ENCODE results near the gene BBS12. TPM values are rescaled to one million over a fixed set of nuclear protein-coding genes. Genes with fewer than 3 reads are reported as not detected.

The BBS12 gene
- total RNA-seq (2014; rRNA removed; shearing (Covaris generic)): 3.5 and 4.4 TPM in 2 replicates

GRCh38 chr4:122732329-122733026 lies at the start of gene BBS12:
TSS of gene BBS12 (plus strand) at chr4:122732704. CDS start at chr4:122741893, 9,189 bp downstream.
- peak; percentile 98 for DNase-seq (ENCODE audit: low read depth)

GRCh38 chr4:122686691-122687090 lies 45.8 kb upstream of the BBS12 start:
- DNase-seq (ENCODE audit: low read depth): no peak

GRCh38 chr4:122687531-122688061 lies 44.9 kb upstream of the BBS12 start:
- DNase-seq (ENCODE audit: low read depth): no peak

GRCh38 chr4:122688529-122689140 lies 43.9 kb upstream of the BBS12 start:
- DNase-seq (ENCODE audit: low read depth): no peak

GRCh38 chr4:122689972-122690371 lies 42.5 kb upstream of the BBS12 start:
- no peak for DNase-seq (ENCODE audit: low read depth)

GRCh38 chr4:122691988-122692387 lies 40.5 kb upstream of the BBS12 start:
- no peak for DNase-seq (ENCODE audit: low read depth)

- DNase-seq (ENCODE audit: low read depth): no peak
Measured at GRCh38 chr4:122692641-122693520, 39.6 kb upstream of the BBS12 start.

- DNase-seq (ENCODE audit: low read depth): no peak
Measured at GRCh38 chr4:122695226-122695625, 37.3 kb upstream of the BBS12 start.

GRCh38 chr4:122700178-122700725 lies 32.3 kb upstream of the BBS12 start:
- DNase-seq (ENCODE audit: low read depth): peak; percentile 10

- DNase-seq (ENCODE audit: low read depth): no peak
Measured at GRCh38 chr4:122701061-122701460, 31.4 kb upstream of the BBS12 start.

- no peak for DNase-seq (ENCODE audit: low read depth)
Measured at GRCh38 chr4:122701965-122702364, 30.5 kb upstream of the BBS12 start.

GRCh38 chr4:122702939-122703338 lies 29.6 kb upstream of the BBS12 start:
- DNase-seq (ENCODE audit: low read depth): no peak

GRCh38 chr4:122703868-122704267 lies 28.6 kb upstream of the BBS12 start:
- DNase-seq (ENCODE audit: low read depth): no peak

- no peak for DNase-seq (ENCODE audit: low read depth)
Measured at GRCh38 chr4:122705009-122705408, 27.5 kb upstream of the BBS12 start.

GRCh38 chr4:122705547-122706117 lies 26.9 kb upstream of the BBS12 start:
- no peak for DNase-seq (ENCODE audit: low read depth)

- no peak for DNase-seq (ENCODE audit: low read depth)
Measured at GRCh38 chr4:122706511-122706910, 26.0 kb upstream of the BBS12 start.

- DNase-seq (ENCODE audit: low read depth): no peak
Measured at GRCh38 chr4:122707497-122707896, 25.0 kb upstream of the BBS12 start.

GRCh38 chr4:122709236-122709635 lies 23.3 kb upstream of the BBS12 start:
- DNase-seq (ENCODE audit: low read depth): no peak

- DNase-seq (ENCODE audit: low read depth): peak; percentile 42
Measured at GRCh38 chr4:122710434-122711308, 21.8 kb upstream of the BBS12 start.

- no peak for DNase-seq (ENCODE audit: low read depth)
Measured at GRCh38 chr4:122711919-122712318, 20.6 kb upstream of the BBS12 start.

- peak; percentile 41 for DNase-seq (ENCODE audit: low read depth)
Measured at GRCh38 chr4:122712782-122713181, 19.7 kb upstream of the BBS12 start.

All from RPMI7951 (cell line).